Measurements from ENCODE around the gene AQP6. TPM values are rescaled to one million over a fixed set of nuclear protein-coding genes. Genes with fewer than 3 reads are reported as not detected.

Gene AQP6
- polyA plus RNA-seq, 1 of the 3 experiments (the other 2 are of a cell fraction): 0.10 TPM

- Histone ChIP-seq H3K4me1 (ENCODE audit: control insufficient read depth in 1 of 2, insufficient read depth in 2 of 2, low read depth in 1 of 2, low read length in 1 of 2) (peaks cover 0 to 5% of the 10 kb centered on the region in 2 experiments; a peak in 1 of 4 replicates), H3K79me2 (ENCODE audit: insufficient read depth) (no peaks in the 10 kb centered on the region), H4K20me1 (ENCODE audit: insufficient read depth) (no peaks in the 10 kb centered on the region), H3K27me3 (ENCODE audit: insufficient read depth) (no peaks in the 10 kb centered on the region), H3K9ac (no peak overlapping the region), H3K4me3 (ENCODE audit: low read depth in 2 of 2, low read length in 1 of 2) (no peak overlapping the region), H2AFZ (ENCODE audit: low read depth) (no peak overlapping the region), H3K9me3 (no peaks in the 10 kb centered on the region), H3K4me2 (no peak overlapping the region), H3K36me3 (replicated peaks in 1 of 2; ENCODE audit: control insufficient read depth in 1 of 2, insufficient read depth in 2 of 2, low read length in 1 of 2) (no peaks in the 10 kb centered on the region), H3K9me2 (no peaks in the 10 kb centered on the region), H3K27ac (ENCODE audit: low read depth in 2 of 2, low read length in 1 of 2) (no peak overlapping the region), H3F3A (replicated peaks; ENCODE audit: insufficient read depth) (no peaks in the 10 kb centered on the region)
- no peak for DNase-seq
- WGBS (ENCODE audit: low lambda C conversion rate): 78% methylated on average over 7 of the region's 7 CpGs
- ChIA-PET CTCF (interaction anchor here (0.9 to 12.0 kb wide), 7 partner anchors 10 to 65 kb away, joined by 3 to 90 read pairs (median 6); no protein-coding TSS in a partner anchor), POLR2A (no interaction called here)
- no peak for TF ChIP-seq EP300 (IDR thresholded peaks at IDR 0.05; ENCODE audit: borderline replicate concordance in 1 of 2, low read depth in 1 of 2, low read length in 1 of 2)
These were observed 40.7 kb upstream of the AQP6 start for GRCh38 chr12:49932023-49932422.

GRCh38 chr12:49932533-49933130, 40.1 kb upstream of the AQP6 start:
- Histone ChIP-seq H3K9me2 (no peaks in the 10 kb centered on the region), H3K4me2 (no peak overlapping the region), H3K27ac (ENCODE audit: low read depth in 2 of 2, low read length in 1 of 2) (no peak overlapping the region), H3K36me3 (replicated peaks in 1 of 2; ENCODE audit: control insufficient read depth in 1 of 2, insufficient read depth in 2 of 2, low read length in 1 of 2) (no peaks in the 10 kb centered on the region), H3K27me3 (ENCODE audit: insufficient read depth) (no peaks in the 10 kb centered on the region), H4K20me1 (ENCODE audit: insufficient read depth) (no peaks in the 10 kb centered on the region), H3K79me2 (ENCODE audit: insufficient read depth) (no peaks in the 10 kb centered on the region), H3K4me1 (ENCODE audit: control insufficient read depth in 1 of 2, insufficient read depth in 2 of 2, low read depth in 1 of 2, low read length in 1 of 2) (peaks cover 0 to 5% of the 10 kb centered on the region in 2 experiments; a peak in 2 of 4 replicates), H3F3A (replicated peaks; ENCODE audit: insufficient read depth) (no peaks in the 10 kb centered on the region), H2AFZ (ENCODE audit: low read depth) (no peak overlapping the region), H3K9me3 (no peaks in the 10 kb centered on the region), H3K9ac (no peak overlapping the region), H3K4me3 (ENCODE audit: low read depth in 2 of 2, low read length in 1 of 2) (no peak overlapping the region)
- TF ChIP-seq RXRA (IDR thresholded peaks at IDR 0.05; ENCODE audit: borderline replicate concordance, low read depth) (no peak), TCF12 (IDR thresholded peaks at IDR 0.05) (no peak), GABPA (IDR thresholded peaks at IDR 0.05; ENCODE audit: low read depth) (no peak), JUND (IDR thresholded peaks at IDR 0.05) (no peak), TAF1 (IDR thresholded peaks at IDR 0.05; ENCODE audit: borderline replicate concordance, low read depth, low read length) (no peak), RFX5 (IDR thresholded peaks at IDR 0.05; ENCODE audit: low read length) (no peak), REST (IDR thresholded peaks at IDR 0.05; ENCODE audit: low read depth, low read length) (no peak), TEAD4 (IDR thresholded peaks at IDR 0.05; ENCODE audit: borderline replicate concordance, insufficient read depth) (no peak)
- TF ChIP-seq, protein P1, sequence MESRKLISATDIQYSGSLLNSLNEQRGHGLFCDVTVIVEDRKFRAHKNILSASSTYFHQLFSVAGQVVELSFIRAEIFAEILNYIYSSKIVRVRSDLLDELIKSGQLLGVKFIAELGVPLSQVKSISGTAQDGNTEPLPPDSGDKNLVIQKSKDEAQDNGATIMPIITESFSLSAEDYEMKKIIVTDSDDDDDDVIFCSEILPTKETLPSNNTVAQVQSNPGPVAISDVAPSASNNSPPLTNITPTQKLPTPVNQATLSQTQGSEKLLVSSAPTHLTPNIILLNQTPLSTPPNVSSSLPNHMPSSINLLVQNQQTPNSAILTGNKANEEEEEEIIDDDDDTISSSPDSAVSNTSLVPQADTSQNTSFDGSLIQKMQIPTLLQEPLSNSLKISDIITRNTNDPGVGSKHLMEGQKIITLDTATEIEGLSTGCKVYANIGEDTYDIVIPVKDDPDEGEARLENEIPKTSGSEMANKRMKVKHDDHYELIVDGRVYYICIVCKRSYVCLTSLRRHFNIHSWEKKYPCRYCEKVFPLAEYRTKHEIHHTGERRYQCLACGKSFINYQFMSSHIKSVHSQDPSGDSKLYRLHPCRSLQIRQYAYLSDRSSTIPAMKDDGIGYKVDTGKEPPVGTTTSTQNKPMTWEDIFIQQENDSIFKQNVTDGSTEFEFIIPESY (IDR thresholded peaks at IDR 0.05; ENCODE audit: borderline replicate concordance, low read depth): no peak
- WGBS (ENCODE audit: low lambda C conversion rate): 98% methylated on average over 8 of the region's 8 CpGs
- ChIA-PET CTCF (interaction anchor here (0.9 to 12.0 kb wide), 7 partner anchors 9 to 65 kb away, joined by 3 to 90 read pairs (median 6); no protein-coding TSS in a partner anchor), POLR2A (no interaction called here)
- DNase-seq: no peak

Data from SK-N-SH (cell line).